Measurements from ENCODE around the gene GLT8D2. TPM values are rescaled to one million over a fixed set of nuclear protein-coding genes. Genes with fewer than 3 reads are reported as not detected.

GLT8D2 gene
- total and polyA plus RNA-seq, 7 donors = 0.71 to 5.2 (median 1.5) TPM

- no peaks in the 10 kb centered on the region for H3K36me3 ChIP-seq (ENCODE audit: insufficient read depth in 1 of 2, low read depth in 1 of 2)
- WGBS, 3 donors = 38 to 51% (median 44%) methylated on average over 16 of the region's 16 CpGs
- intact Hi-C loops (cut with DNase I) = no loop called here
- peak in 1 of 2 donors; percentile 25 for DNase-seq
- no peak for TF ChIP-seq CTCF (IDR thresholded peaks at IDR 0.05)
- no peaks in the 10 kb centered on the region for H3K27me3 ChIP-seq (ENCODE audit: insufficient read depth in 3 of 3, low read length in 2 of 3)
- H3K27ac ChIP-seq = peak overlapping the region; percentile 10
- H3K9me3 ChIP-seq = no peaks in the 10 kb centered on the region
- H3K4me3 ChIP-seq = peak overlapping the region; percentile 4
- H3K4me1 ChIP-seq = peaks cover 11% of the 10 kb centered on the region
- ATAC-seq = peak; percentile 40 to 52 (median 44)
Measured at GRCh38 chr12:103997286-103997900, 52.6 kb downstream of the GLT8D2 start.

GRCh38 chr12:103996595-103996994 lies 53.4 kb downstream of the GLT8D2 start:
- TF ChIP-seq CTCF (IDR thresholded peaks at IDR 0.05) = no peak
- intact Hi-C loops (cut with DNase I) = no loop called here
- peak; percentile 47 to 58 for DNase-seq
- H3K27ac ChIP-seq = peak overlapping the region; percentile 10
- H3K27me3 ChIP-seq (ENCODE audit: insufficient read depth in 3 of 3, low read length in 2 of 3) = no peaks in the 10 kb centered on the region
- H3K4me1 ChIP-seq = peaks cover 11% of the 10 kb centered on the region
- H3K9me3 ChIP-seq = no peaks in the 10 kb centered on the region
- H3K4me3 ChIP-seq = no peak overlapping the region
- ATAC-seq = peak; percentile 55 to 73 (median 61)
- H3K36me3 ChIP-seq (ENCODE audit: insufficient read depth in 1 of 2, low read depth in 1 of 2) = no peaks in the 10 kb centered on the region
- 60 to 73% (median 65%) methylated on average over 5 of the region's 5 CpGs for WGBS, 3 donors

- DNase-seq (peak in 1 of 2 donors; percentile 46), ATAC-seq (peak; percentile 76 to 89 (median 82))
- Histone ChIP-seq H3K4me1 (peaks cover 11% of the 10 kb centered on the region), H3K36me3 (ENCODE audit: insufficient read depth in 1 of 2, low read depth in 1 of 2) (peaks cover 3 to 15% of the 10 kb centered on the region in 2 donors), H3K9me3 (no peaks in the 10 kb centered on the region), H3K27me3 (ENCODE audit: insufficient read depth in 3 of 3, low read length in 2 of 3) (no peaks in the 10 kb centered on the region), H3K27ac (peak overlapping the region; percentile 4), H3K4me3 (no peak overlapping the region)
- 18 to 25% (median 24%) methylated on average over 4 of the region's 4 CpGs for WGBS, 3 donors
- intact Hi-C loops (cut with DNase I) = no loop called here
- no peak for TF ChIP-seq CTCF (IDR thresholded peaks at IDR 0.05)
Measured at GRCh38 chr12:103994235-103994634, 55.8 kb downstream of the GLT8D2 start.

- DNase-seq = no peak
- TF ChIP-seq CTCF (IDR thresholded peaks at IDR 0.05) = no peak
- H3K36me3 ChIP-seq (ENCODE audit: insufficient read depth in 1 of 2, low read depth in 1 of 2) = peaks cover 13 to 85% of the 10 kb centered on the region in 2 donors
- no peak overlapping the region for H3K4me3 ChIP-seq
- intact Hi-C loops (cut with DNase I) = no loop called here
- WGBS, 3 donors = 67 to 92% (median 87%) methylated on average over 2 of the region's 2 CpGs
- H3K27ac ChIP-seq = no peak overlapping the region
- H3K27me3 ChIP-seq (ENCODE audit: insufficient read depth in 3 of 3, low read length in 2 of 3) = no peaks in the 10 kb centered on the region
- H3K4me1 ChIP-seq = no peaks in the 10 kb centered on the region
- ATAC-seq = no peak
- H3K9me3 ChIP-seq = no peaks in the 10 kb centered on the region
Measured at GRCh38 chr12:103986829-103987228, 63.2 kb downstream of the GLT8D2 start.
